Activated CD4-positive, alpha-beta memory T cell treated with anti-CD3 and anti-CD28 coated beads for 36 hours (primary cell): ENCODE measurements around the gene APOC4. TPM values are rescaled to one million over a fixed set of nuclear protein-coding genes. Genes with fewer than 3 reads are reported as not detected.
"Not testable (repeated sequence)": the region's sequence is repeated elsewhere in the genome, so short reads cannot be mapped to it uniquely, and the experiment has no call there.

Experiments
- CTCF ChIA-PET: fragments of 350-600 bp; sonication (Branson Sonifier 250); formaldehyde crosslinking; loops from one replicate; lab custom pipeline; 2021; ENCODE audit warnings: antibody characterized with exemption, inconsistent platforms; lab: Charles Lee
- POLR2A ChIA-PET: fragments of 350-600 bp; sonication (Branson Sonifier 250); formaldehyde crosslinking; loops from one replicate; lab custom pipeline; 2021; ENCODE audit warnings: antibody characterized with exemption; lab: Charles Lee
- DNase-seq: peaks from one replicate; pipeline ENCODE4 v3.0.0-alpha.2; 2020
- H3K27ac Mint-ChIP-seq: one replicate; pipeline ENCODE4 v1.8.0; 2021; ENCODE audit warnings: mixed read lengths
- H3K27me3 Mint-ChIP-seq: one replicate; pipeline ENCODE4 v1.8.0; 2021; ENCODE audit warnings: mixed read lengths
- H3K36me3 Mint-ChIP-seq: one replicate; pipeline ENCODE4 v1.8.0; 2021; ENCODE audit warnings: mixed read lengths
- H3K4me1 Mint-ChIP-seq: one replicate; pipeline ENCODE4 v1.8.0; 2021; ENCODE audit warnings: low read depth, mixed read lengths
- H3K4me3 Mint-ChIP-seq: one replicate; pipeline ENCODE4 v1.8.0; 2021; ENCODE audit warnings: mild to moderate bottlenecking, mixed read lengths
- H3K9me3 Mint-ChIP-seq: one replicate; pipeline ENCODE4 v1.8.0; 2021; ENCODE audit warnings: mixed read lengths
- intact Hi-C: fragments of 100-400 bp; cut with micrococcal nuclease; formaldehyde crosslinking; loops from one replicate; pipeline ENCODE4 v1.15.1; 2023
- total RNA-seq, 2 experiments: library from RNA; stranded (reverse); gene quantifications; one replicate each; pipeline ENCODE4 v1.2.3, GENCODE V29; 2021

Gene APOC4
- total RNA-seq, 2 experiments from 2014 or later = not detected

DNA sequence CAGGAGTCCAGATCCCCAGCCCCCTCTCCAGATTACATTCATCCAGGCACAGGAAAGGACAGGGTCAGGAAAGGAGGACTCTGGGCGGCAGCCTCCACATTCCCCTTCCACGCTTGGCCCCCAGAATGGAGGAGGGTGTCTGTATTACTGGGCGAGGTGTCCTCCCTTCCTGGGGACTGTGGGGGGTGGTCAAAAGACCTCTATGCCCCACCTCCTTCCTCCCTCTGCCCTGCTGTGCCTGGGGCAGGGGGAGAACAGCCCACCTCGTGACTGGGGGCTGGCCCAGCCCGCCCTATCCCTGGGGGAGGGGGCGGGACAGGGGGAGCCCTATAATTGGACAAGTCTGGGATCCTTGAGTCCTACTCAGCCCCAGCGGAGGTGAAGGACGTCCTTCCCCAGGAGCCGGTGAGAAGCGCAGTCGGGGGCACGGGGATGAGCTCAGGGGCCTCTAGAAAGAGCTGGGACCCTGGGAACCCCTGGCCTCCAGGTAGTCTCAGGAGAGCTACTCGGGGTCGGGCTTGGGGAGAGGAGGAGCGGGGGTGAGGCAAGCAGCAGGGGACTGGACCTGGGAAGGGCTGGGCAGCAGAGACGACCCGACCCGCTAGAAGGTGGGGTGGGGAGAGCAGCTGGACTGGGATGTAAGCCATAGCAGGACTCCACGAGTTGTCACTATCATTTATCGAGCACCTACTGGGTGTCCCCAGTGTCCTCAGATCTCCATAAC, 36.4 kb upstream of the APOC4 start, which contains the start of gene APOE:
TSS of gene APOE (plus strand) at position 360 of the 724 bp plus-strand sequence. CDS start 829 bp downstream, outside the sequence.
- ChIA-PET CTCF (interaction anchor here (0.9 to 4.6 kb wide), 6 partner anchors 10 to 154 kb away, joined by 3 to 23 read pairs (median 9); partner anchors contain the start of gene TOMM40), POLR2A (interaction anchor here (1.0 to 1.7 kb wide), 3 partner anchors 9 to 50 kb away, joined by 3 to 5 read pairs (median 3); partner anchors contain the start of genes APOC1 and CLPTM1)

DNA sequence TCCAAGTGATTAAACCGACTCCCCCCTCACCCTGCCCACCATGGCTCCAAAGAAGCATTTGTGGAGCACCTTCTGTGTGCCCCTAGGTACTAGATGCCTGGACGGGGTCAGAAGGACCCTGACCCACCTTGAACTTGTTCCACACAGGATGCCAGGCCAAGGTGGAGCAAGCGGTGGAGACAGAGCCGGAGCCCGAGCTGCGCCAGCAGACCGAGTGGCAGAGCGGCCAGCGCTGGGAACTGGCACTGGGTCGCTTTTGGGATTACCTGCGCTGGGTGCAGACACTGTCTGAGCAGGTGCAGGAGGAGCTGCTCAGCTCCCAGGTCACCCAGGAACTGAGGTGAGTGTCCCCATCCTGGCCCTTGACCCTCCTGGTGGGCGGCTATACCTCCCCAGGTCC, 34.4 kb upstream of the APOC4 start:
- no peaks in the 10 kb centered on the region for H3K9me3 Mint-ChIP-seq
- H3K4me1 Mint-ChIP-seq = peaks cover 6% of the 10 kb centered on the region
- no peak overlapping the region for H3K4me3 Mint-ChIP-seq
- DNase-seq = no peak
- H3K36me3 Mint-ChIP-seq = peaks cover 5% of the 10 kb centered on the region
- H3K27me3 Mint-ChIP-seq = peaks cover 26% of the 10 kb centered on the region
- ChIA-PET POLR2A (no interaction called here), CTCF (interaction anchor here (0.6 to 1.3 kb wide), 3 partner anchors 41 to 152 kb away, joined by 3 read pairs; no protein-coding TSS in a partner anchor)
- H3K27ac Mint-ChIP-seq = no peak overlapping the region
- intact Hi-C loops = no loop called here

More for the DNA sequence above, 36.4 kb upstream of the APOC4 start, which contains the start of gene APOE:
- Mint-ChIP-seq H3K4me1 (peaks cover 6% of the 10 kb centered on the region), H3K36me3 (peaks cover 13% of the 10 kb centered on the region), H3K27me3 (peaks cover 18% of the 10 kb centered on the region), H3K9me3 (no peaks in the 10 kb centered on the region), H3K27ac (no peak within 1 kb of the TSS), H3K4me3 (no peak within 1 kb of the TSS)
- intact Hi-C loops = no loop called here
- DNase-seq = no peak

DNA sequence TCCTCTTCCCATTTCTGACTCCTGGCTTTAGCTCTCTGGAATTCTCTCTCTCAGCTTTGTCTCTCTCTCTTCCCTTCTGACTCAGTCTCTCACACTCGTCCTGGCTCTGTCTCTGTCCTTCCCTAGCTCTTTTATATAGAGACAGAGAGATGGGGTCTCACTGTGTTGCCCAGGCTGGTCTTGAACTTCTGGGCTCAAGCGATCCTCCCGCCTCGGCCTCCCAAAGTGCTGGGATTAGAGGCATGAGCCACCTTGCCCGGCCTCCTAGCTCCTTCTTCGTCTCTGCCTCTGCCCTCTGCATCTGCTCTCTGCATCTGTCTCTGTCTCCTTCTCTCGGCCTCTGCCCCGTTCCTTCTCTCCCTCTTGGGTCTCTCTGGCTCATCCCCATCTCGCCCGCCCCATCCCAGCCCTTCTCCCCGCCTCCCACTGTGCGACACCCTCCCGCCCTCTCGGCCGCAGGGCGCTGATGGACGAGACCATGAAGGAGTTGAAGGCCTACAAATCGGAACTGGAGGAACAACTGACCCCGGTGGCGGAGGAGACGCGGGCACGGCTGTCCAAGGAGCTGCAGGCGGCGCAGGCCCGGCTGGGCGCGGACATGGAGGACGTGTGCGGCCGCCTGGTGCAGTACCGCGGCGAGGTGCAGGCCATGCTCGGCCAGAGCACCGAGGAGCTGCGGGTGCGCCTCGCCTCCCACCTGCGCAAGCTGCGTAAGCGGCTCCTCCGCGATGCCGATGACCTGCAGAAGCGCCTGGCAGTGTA, 33.8 kb upstream of the APOC4 start:
- Mint-ChIP-seq H3K36me3 (peaks cover 2% of the 10 kb centered on the region), H3K4me3 (no peak overlapping the region), H3K27me3 (peaks cover 32% of the 10 kb centered on the region), H3K4me1 (peaks cover 6% of the 10 kb centered on the region), H3K27ac (no peak overlapping the region), H3K9me3 (no peaks in the 10 kb centered on the region)
- CTCF ChIA-PET = interaction anchor here (0.6 to 1.3 kb wide), 3 partner anchors 40 to 151 kb away, joined by 3 read pairs; no protein-coding TSS in a partner anchor
- intact Hi-C loops = no loop called here
- POLR2A ChIA-PET = no interaction called here
- DNase-seq = no peak

DNA sequence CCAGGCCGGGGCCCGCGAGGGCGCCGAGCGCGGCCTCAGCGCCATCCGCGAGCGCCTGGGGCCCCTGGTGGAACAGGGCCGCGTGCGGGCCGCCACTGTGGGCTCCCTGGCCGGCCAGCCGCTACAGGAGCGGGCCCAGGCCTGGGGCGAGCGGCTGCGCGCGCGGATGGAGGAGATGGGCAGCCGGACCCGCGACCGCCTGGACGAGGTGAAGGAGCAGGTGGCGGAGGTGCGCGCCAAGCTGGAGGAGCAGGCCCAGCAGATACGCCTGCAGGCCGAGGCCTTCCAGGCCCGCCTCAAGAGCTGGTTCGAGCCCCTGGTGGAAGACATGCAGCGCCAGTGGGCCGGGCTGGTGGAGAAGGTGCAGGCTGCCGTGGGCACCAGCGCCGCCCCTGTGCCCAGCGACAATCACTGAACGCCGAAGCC, 33.2 kb upstream of the APOC4 start:
- no peak for DNase-seq
- Mint-ChIP-seq H3K27ac (no peak overlapping the region), H3K9me3 (no peaks in the 10 kb centered on the region), H3K36me3 (no peaks in the 10 kb centered on the region), H3K4me1 (peaks cover 6% of the 10 kb centered on the region), H3K27me3 (peaks cover 37% of the 10 kb centered on the region), H3K4me3 (no peak overlapping the region)
- POLR2A ChIA-PET = no interaction called here
- CTCF ChIA-PET = no interaction called here
- intact Hi-C loops = no loop called here

DNA sequence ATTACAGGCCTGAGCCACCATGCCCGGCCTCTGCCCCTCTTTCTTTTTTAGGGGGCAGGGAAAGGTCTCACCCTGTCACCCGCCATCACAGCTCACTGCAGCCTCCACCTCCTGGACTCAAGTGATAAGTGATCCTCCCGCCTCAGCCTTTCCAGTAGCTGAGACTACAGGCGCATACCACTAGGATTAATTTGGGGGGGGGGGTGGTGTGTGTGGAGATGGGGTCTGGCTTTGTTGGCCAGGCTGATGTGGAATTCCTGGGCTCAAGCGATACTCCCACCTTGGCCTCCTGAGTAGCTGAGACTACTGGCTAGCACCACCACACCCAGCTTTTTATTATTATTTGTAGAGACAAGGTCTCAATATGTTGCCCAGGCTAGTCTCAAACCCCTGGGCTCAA, 32.3 kb upstream of the APOC4 start:
- H3K4me3 Mint-ChIP-seq = no peak overlapping the region
- no peak for DNase-seq
- POLR2A ChIA-PET = no interaction called here
- intact Hi-C loops = no loop called here
- no peaks in the 10 kb centered on the region for H3K9me3 Mint-ChIP-seq
- CTCF ChIA-PET = no interaction called here
- peaks cover 43% of the 10 kb centered on the region for H3K27me3 Mint-ChIP-seq
- H3K4me1 Mint-ChIP-seq = peaks cover 13% of the 10 kb centered on the region
- no peak overlapping the region for H3K27ac Mint-ChIP-seq
- no peaks in the 10 kb centered on the region for H3K36me3 Mint-ChIP-seq

DNA sequence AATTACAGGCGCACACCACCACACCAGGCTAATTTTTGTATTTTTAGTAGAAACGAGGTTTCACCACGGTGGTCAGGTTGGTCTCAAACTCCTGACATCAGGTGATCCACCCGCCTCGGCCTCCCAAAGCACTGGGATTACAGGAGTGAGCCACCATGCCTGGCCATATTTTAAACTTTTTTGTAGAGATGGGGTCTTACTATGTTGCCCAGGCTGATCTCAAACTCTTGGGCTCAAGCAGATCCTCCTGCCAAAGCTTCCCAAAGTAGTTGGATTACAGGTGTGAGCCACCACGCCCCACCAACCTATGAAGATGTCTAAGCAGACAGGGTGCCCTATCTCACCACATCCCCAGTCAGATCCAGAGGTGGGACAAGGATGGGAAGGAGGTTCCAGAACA, 30.1 kb upstream of the APOC4 start:
- H3K4me1 Mint-ChIP-seq, H3K27ac Mint-ChIP-seq, intact Hi-C loops, H3K4me3 Mint-ChIP-seq, H3K36me3 Mint-ChIP-seq, H3K9me3 Mint-ChIP-seq, POLR2A ChIA-PET, DNase-seq: not testable (repeated sequence)
- CTCF ChIA-PET = interaction anchor here (1.0 to 2.1 kb wide), 2 partner anchors 8 to 13 kb away, joined by 4 to 11 read pairs; no protein-coding TSS in a partner anchor
- H3K27me3 Mint-ChIP-seq = peaks cover 31% of the 10 kb centered on the region

DNA sequence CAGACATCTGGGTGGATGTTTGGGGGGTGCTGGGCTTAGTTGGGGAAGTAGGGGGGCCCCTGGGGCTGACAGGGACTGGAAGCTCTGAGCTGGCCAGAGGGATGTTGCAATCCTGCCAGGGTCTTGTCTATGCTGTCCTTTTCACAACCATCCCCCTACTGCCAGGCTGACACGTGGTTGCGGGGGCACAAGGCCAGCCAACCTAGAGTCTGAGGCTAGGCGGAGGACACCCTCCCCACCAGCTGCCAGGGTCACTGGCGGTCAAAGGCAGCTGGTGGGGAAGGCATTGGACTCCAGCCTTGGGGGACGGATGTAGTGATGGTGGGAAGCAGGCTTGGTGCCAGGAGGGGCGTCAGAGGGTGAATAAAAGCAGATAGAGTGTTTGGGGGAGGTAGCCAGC, 29.2 kb upstream of the APOC4 start:
- DNase-seq = no peak
- ChIA-PET POLR2A (interaction anchor here (0.6 kb wide), 1 partner anchor 387 kb away, joined by 6 read pairs; no protein-coding TSS in a partner anchor), CTCF (interaction anchor here (0.9 to 2.1 kb wide), 2 partner anchors 9 to 39 kb away, joined by 3 to 11 read pairs; no protein-coding TSS in a partner anchor)
- Mint-ChIP-seq H3K27me3 (peaks cover 29% of the 10 kb centered on the region), H3K36me3 (no peaks in the 10 kb centered on the region), H3K27ac (no peak overlapping the region), H3K4me3 (no peak overlapping the region), H3K4me1 (peaks cover 9% of the 10 kb centered on the region), H3K9me3 (no peaks in the 10 kb centered on the region)
- intact Hi-C loops = no loop called here

DNA sequence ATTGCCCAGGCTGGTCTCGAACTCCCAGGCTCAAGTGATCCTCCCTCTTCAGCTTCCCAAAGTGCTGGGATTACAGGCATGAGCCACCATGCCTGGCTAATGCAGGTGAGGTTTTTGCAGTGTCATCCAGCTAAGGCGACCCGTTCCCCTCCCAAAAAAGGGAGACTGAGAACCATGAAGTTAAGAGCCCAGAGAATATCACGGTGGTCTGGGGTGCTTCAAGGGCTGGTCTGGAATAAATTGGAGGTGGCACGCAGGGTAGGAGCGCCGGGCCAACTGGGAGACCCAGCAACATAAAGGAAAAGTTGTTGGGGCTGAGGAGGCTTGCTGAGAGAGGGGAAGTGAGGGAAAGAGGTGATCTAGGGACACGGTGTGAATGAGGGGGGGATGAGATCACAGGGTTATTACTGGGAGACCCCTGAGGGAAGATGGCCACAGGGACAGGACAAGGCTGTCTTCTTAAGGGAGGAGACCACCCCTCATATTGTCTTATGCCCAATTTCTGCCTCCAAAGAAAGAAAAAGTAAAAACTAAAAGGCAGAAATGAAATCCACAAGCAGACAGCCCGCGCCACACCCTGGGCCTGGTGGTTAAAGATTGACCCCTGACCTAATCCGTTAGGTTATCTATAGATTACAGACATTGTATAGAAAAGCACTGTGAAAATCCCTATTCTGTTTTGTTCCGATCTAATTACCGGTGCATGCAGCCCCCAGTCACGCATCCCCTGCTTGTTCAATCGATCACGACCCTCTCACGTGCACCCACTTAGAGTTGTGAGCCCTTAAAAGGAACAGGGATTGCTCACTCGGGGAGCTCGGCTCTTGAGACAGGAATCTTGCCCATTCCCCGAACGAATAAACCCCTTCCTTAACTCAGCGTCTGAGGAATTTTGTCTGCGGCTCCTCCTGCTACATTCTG, 28.3 kb upstream of the APOC4 start:
- POLR2A ChIA-PET = interaction anchor here (0.6 kb wide), 1 partner anchor 386 kb away, joined by 6 read pairs; no protein-coding TSS in a partner anchor
- H3K27ac Mint-ChIP-seq, H3K4me1 Mint-ChIP-seq, DNase-seq, H3K36me3 Mint-ChIP-seq, H3K9me3 Mint-ChIP-seq, intact Hi-C loops: not testable (repeated sequence)
- CTCF ChIA-PET = interaction anchor here (0.9 to 2.1 kb wide), 2 partner anchors 10 to 38 kb away, joined by 3 to 11 read pairs; no protein-coding TSS in a partner anchor
- Mint-ChIP-seq H3K27me3 (peaks cover 26% of the 10 kb centered on the region), H3K4me3 (peak overlapping the region; percentile 92)

DNA sequence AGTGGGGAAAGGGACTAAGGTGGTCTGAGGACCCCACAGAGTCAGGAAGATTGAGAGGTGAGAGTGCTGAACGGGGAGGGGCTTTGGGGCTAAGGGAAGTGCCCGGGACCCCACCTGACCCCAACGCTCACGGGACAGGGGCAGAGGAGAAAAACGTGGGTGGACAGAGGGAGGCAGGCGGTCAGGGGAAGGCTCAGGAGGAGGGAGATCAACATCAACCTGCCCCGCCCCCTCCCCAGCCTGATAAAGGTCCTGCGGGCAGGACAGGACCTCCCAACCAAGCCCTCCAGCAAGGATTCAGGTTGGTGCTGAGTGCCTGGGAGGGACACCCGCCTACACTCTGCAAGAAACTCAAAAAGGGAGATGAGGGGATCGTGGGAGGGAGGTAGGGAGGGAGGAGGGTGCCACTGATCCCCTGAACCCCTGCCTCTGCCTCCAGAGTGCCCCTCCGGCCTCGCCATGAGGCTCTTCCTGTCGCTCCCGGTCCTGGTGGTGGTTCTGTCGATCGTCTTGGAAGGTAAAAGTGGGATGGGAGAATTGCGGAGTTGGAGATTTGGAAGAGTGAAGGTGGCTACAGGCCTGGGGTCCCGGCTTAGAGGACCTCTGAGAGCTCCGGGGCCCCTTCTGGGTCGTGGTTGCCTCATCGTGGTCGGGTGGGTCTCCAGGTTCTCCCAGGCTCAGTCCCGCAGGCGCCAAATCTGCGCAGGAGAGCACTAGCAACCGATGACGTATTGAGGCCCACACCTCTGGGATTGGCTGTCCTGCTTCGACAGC, 27.4 kb upstream of the APOC4 start, which contains the start of gene APOC1:
TSS of gene APOC1 (plus strand) at position 176 of the 774 bp plus-strand sequence. CDS start at position 460, 284 bp downstream.
- H3K36me3 Mint-ChIP-seq, H3K9me3 Mint-ChIP-seq, intact Hi-C loops, H3K4me1 Mint-ChIP-seq: not testable (repeated sequence)
- peak within 1 kb of the TSS; percentile 59 for H3K27ac Mint-ChIP-seq
- peaks cover 26% of the 10 kb centered on the region for H3K27me3 Mint-ChIP-seq
- DNase-seq = peak; percentile 87
- peak within 1 kb of the TSS; percentile 92 for H3K4me3 Mint-ChIP-seq
- ChIA-PET CTCF (interaction anchor here (0.8 to 1.3 kb wide), 2 partner anchors 38 to 145 kb away, joined by 3 to 5 read pairs; no protein-coding TSS in a partner anchor), POLR2A (interaction anchor here (1.3 kb wide), 1 partner anchor 10 kb away, joined by 5 read pairs; the partner anchor contains the start of gene APOE)

DNA sequence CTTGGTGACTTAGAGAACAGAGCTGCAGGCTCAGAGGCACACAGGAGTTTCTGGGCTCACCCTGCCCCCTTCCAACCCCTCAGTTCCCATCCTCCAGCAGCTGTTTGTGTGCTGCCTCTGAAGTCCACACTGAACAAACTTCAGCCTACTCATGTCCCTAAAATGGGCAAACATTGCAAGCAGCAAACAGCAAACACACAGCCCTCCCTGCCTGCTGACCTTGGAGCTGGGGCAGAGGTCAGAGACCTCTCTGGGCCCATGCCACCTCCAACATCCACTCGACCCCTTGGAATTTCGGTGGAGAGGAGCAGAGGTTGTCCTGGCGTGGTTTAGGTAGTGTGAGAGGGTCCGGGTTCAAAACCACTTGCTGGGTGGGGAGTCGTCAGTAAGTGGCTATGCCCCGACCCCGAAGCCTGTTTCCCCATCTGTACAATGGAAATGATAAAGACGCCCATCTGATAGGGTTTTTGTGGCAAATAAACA, 17.8 kb upstream of the APOC4 start:
- Mint-ChIP-seq H3K9me3 (no peaks in the 10 kb centered on the region), H3K4me3 (no peak overlapping the region), H3K27ac (no peak overlapping the region), H3K27me3 (peaks cover 17% of the 10 kb centered on the region), H3K36me3 (no peaks in the 10 kb centered on the region), H3K4me1 (peaks cover 4% of the 10 kb centered on the region)
- intact Hi-C loops = no loop called here
- CTCF ChIA-PET = no interaction called here
- DNase-seq = no peak
- POLR2A ChIA-PET = no interaction called here
